Glutamatergic neuron (in vitro differentiated cells): ENCODE measurements around the gene MINDY2. TPM values are rescaled to one million over a fixed set of nuclear protein-coding genes. Genes with fewer than 3 reads are reported as not detected.

Experiments used
- DNase-seq: peaks from one replicate; pipeline ENCODE4 v3.0.0; 2022
- H3K27ac Mint-ChIP-seq: one replicate; pipeline ENCODE4 v1.8.0; 2020; ENCODE audit warnings: mild to moderate bottlenecking, mixed read lengths, inconsistent platforms; ENCODE audit not compliant: unreplicated experiment
- H3K27me3 Mint-ChIP-seq: one replicate; pipeline ENCODE4 v1.8.0; 2020; ENCODE audit warnings: mild to moderate bottlenecking, moderate library complexity, mixed read lengths, inconsistent platforms; ENCODE audit not compliant: unreplicated experiment
- H3K36me3 Mint-ChIP-seq: one replicate; pipeline ENCODE4 v1.8.0; 2020; ENCODE audit warnings: mild to moderate bottlenecking, mixed read lengths, inconsistent platforms; ENCODE audit not compliant: unreplicated experiment
- H3K4me1 Mint-ChIP-seq: one replicate; pipeline ENCODE4 v1.8.0; 2020; ENCODE audit warnings: mild to moderate bottlenecking, low read depth, mixed read lengths, inconsistent platforms; ENCODE audit not compliant: unreplicated experiment
- H3K4me3 Mint-ChIP-seq: one replicate; pipeline ENCODE4 v1.8.0; 2020; ENCODE audit warnings: mild to moderate bottlenecking, mixed read lengths, inconsistent platforms; ENCODE audit not compliant: unreplicated experiment
- H3K9me3 Mint-ChIP-seq: one replicate; pipeline ENCODE4 v1.8.0; 2020; ENCODE audit warnings: mild to moderate bottlenecking, moderate library complexity, mixed read lengths, inconsistent platforms; ENCODE audit not compliant: unreplicated experiment
- total RNA-seq: library from RNA; stranded (reverse); fragmentation: NEBNext Ultra II Directional; extraction: Animal tissue kit (Norgen Biotek cat#: 25700); gene quantifications from one replicate; pipeline ENCODE4 v1.2.1, GENCODE V29; 2021; ENCODE audit not compliant: unreplicated experiment
- TF ChIP-seq, protein P1 (sequence below): fragments of 200-600 bp; sonication (generic); IDR thresholded peaks from one replicate; pipeline ENCODE4 v1.5.0; 2021; ENCODE audit not compliant: partially characterized antibody, unreplicated experiment

The MINDY2 gene
- total RNA-seq, 1 donor from 2014 or later: 34.3 TPM

DNA sequence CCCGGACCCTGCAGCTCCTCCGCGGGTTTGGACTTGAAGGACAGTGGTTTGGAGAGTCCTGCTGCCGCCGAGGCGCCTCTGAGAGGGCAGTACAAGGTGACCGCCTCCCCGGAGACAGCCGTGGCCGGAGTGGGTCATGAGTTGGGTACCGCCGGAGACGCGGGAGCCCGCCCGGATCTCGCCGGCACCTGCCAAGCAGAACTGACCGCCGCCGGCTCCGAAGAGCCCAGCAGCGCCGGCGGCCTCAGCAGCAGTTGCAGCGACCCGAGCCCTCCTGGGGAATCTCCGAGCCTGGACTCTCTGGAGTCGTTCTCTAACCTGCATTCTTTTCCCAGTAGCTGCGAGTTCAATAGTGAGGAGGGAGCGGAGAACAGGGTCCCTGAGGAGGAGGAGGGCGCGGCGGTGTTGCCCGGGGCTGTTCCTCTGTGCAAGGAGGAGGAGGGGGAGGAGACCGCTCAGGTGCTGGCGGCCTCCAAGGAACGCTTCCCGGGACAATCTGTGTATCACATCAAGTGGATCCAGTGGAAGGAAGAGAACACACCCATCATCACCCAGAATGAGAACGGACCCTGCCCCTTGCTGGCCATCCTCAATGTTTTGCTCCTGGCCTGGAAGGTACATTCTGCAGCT, 634 bp downstream of the MINDY2 start:
- TF ChIP-seq, protein P1, sequence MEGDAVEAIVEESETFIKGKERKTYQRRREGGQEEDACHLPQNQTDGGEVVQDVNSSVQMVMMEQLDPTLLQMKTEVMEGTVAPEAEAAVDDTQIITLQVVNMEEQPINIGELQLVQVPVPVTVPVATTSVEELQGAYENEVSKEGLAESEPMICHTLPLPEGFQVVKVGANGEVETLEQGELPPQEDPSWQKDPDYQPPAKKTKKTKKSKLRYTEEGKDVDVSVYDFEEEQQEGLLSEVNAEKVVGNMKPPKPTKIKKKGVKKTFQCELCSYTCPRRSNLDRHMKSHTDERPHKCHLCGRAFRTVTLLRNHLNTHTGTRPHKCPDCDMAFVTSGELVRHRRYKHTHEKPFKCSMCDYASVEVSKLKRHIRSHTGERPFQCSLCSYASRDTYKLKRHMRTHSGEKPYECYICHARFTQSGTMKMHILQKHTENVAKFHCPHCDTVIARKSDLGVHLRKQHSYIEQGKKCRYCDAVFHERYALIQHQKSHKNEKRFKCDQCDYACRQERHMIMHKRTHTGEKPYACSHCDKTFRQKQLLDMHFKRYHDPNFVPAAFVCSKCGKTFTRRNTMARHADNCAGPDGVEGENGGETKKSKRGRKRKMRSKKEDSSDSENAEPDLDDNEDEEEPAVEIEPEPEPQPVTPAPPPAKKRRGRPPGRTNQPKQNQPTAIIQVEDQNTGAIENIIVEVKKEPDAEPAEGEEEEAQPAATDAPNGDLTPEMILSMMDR: no peak
- DNase-seq: peak; percentile 69
- Mint-ChIP-seq H3K4me1 (peaks cover 4% of the 10 kb centered on the region), H3K9me3 (peaks cover 3% of the 10 kb centered on the region), H3K4me3 (no peak overlapping the region), H3K36me3 (no peaks in the 10 kb centered on the region), H3K27ac (peak overlapping the region; percentile 75), H3K27me3 (no peaks in the 10 kb centered on the region)

- no peak for DNase-seq
- no peak overlapping the region for H3K4me3 Mint-ChIP-seq
Measured at GRCh38 chr15:58773024-58773423, 1.9 kb downstream of the MINDY2 start.

DNA sequence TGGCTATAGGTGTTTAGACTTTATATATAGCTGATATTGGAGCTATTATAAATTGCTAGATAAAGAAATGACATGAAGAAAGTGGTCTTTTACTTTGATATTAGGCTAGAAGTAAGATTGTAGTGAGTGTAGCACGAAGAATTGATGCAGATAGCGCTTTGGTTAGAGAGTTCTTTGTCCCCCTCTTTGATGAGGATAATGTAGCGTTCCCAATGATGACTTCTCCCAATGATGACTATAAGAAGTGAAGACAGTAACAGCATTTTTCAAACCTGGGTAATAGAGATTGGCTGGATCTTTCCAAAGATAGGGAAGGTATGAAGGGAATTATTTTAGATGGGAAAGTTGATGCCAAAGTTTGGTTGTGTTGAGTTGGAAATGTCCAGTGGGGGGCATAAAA, 4.3 kb downstream of the MINDY2 start:
- peaks cover 3% of the 10 kb centered on the region for H3K9me3 Mint-ChIP-seq
- no peak for DNase-seq
- H3K4me1 Mint-ChIP-seq: peaks cover 4% of the 10 kb centered on the region
- H3K27ac Mint-ChIP-seq: no peak overlapping the region
- TF ChIP-seq, protein P1: no peak
- H3K36me3 Mint-ChIP-seq: no peaks in the 10 kb centered on the region
- no peak overlapping the region for H3K4me3 Mint-ChIP-seq
- H3K27me3 Mint-ChIP-seq: no peaks in the 10 kb centered on the region

More at GRCh38 chr15:58773024-58773423, 1.9 kb downstream of the MINDY2 start:
- Mint-ChIP-seq H3K27ac (no peak overlapping the region), H3K27me3 (no peaks in the 10 kb centered on the region), H3K9me3 (peaks cover 3% of the 10 kb centered on the region), H3K4me1 (peaks cover 4% of the 10 kb centered on the region), H3K36me3 (no peaks in the 10 kb centered on the region)
- TF ChIP-seq, protein P1: no peak

DNA sequence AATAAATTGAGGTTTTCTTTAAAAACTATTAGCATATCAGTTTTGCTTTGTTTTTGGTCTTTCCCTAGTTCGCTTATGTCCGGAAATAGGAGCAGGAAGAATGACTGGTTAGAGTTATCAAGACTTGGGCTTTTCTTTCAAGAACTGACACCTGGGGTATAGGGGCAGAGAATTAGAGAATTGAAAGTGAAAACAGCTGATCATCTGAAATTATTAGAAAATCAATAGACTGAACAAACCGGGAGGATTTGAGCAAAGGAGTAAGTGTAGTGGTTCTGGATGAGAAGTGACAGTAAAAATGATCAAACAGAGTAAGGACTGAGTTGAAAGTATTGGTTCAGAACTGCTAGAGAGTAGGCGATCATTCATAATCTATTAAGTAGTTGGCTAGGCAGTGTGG, 6.0 kb downstream of the MINDY2 start:
- Mint-ChIP-seq H3K27ac (no peak overlapping the region), H3K4me3 (no peak overlapping the region), H3K36me3 (no peaks in the 10 kb centered on the region), H3K9me3 (peaks cover 2% of the 10 kb centered on the region), H3K27me3 (no peaks in the 10 kb centered on the region), H3K4me1 (peaks cover 4% of the 10 kb centered on the region)
- TF ChIP-seq, protein P1: no peak
- DNase-seq: no peak

GRCh38 chr15:58779554-58779953, 8.5 kb downstream of the MINDY2 start:
- H3K4me1 Mint-ChIP-seq: no peaks in the 10 kb centered on the region
- H3K4me3 Mint-ChIP-seq: no peak overlapping the region
- H3K36me3 Mint-ChIP-seq: no peaks in the 10 kb centered on the region
- H3K9me3 Mint-ChIP-seq: no peaks in the 10 kb centered on the region
- H3K27me3 Mint-ChIP-seq: no peaks in the 10 kb centered on the region
- no peak for DNase-seq
- H3K27ac Mint-ChIP-seq: no peak overlapping the region
- TF ChIP-seq, protein P1: no peak
